Omental fat pad (tissue), 4 donors: ENCODE results near the gene LZTS3. TPM values are rescaled to one million over a fixed set of nuclear protein-coding genes. Genes with fewer than 3 reads are reported as not detected.

Source experiments
- ATAC-seq: fragments of 150-250 bp; one replicate; pipeline ENCODE4 v1.9.1; 2016; ENCODE audit warnings: mild to moderate bottlenecking, moderate library complexity; ENCODE audit not compliant: low FRiP score
- DNase-seq: peaks from one replicate; pipeline ENCODE4 v3.0.0-alpha.2; 2019; ENCODE audit warnings: low spot score
- CTCF ChIP-seq, 3 donors: fragments of 450-650 bp; IDR thresholded peaks; one replicate each; pipeline ENCODE4 v1.5.1; 2016 to 2017; ENCODE audit warnings: antibody characterized with exemption in 3 of 3, mild to moderate bottlenecking in 3 of 3, moderate library complexity in 2 of 3
- total RNA-seq, 4 donors: library from RNA; depleted of rRNA; stranded (reverse); fragments of >200 nt; gene quantifications; one replicate each; pipeline ENCODE4 v1.1.0, GENCODE V29; 2016

LZTS3 gene
- total RNA-seq, 4 donors from 2014 or later = 5.5 to 8.5 (median 8.0) TPM

- TF ChIP-seq CTCF (IDR thresholded peaks at IDR 0.05) = no peak
- ATAC-seq (peak; percentile 55), DNase-seq (no peak)
Measured at GRCh38 chr20:3146732-3147341, 26.5 kb downstream of the LZTS3 start.

- TF ChIP-seq CTCF (IDR thresholded peaks at IDR 0.05) = no peak
- ATAC-seq (no peak), DNase-seq (no peak)
Measured at GRCh38 chr20:3141757-3142156, 31.6 kb downstream of the LZTS3 start.

GRCh38 chr20:3137492-3137891, 35.9 kb downstream of the LZTS3 start:
- ATAC-seq (no peak), DNase-seq (no peak)
- no peak for TF ChIP-seq CTCF (IDR thresholded peaks at IDR 0.05)

GRCh38 chr20:3135507-3136070, 37.8 kb downstream of the LZTS3 start:
- no peak for DNase-seq
- TF ChIP-seq CTCF (IDR thresholded peaks at IDR 0.05) = no peak

GRCh38 chr20:3134151-3134550, 39.2 kb downstream of the LZTS3 start:
- no peak for TF ChIP-seq CTCF (IDR thresholded peaks at IDR 0.05)
- DNase-seq (no peak), ATAC-seq (no peak)

More at GRCh38 chr20:3135507-3136070, 37.8 kb downstream of the LZTS3 start:
- no peak for ATAC-seq

- ATAC-seq = no peak
- TF ChIP-seq CTCF (IDR thresholded peaks at IDR 0.05) = no peak
- no peak for DNase-seq
Measured at GRCh38 chr20:3133155-3133554, 40.2 kb downstream of the LZTS3 start.

- no peak for ATAC-seq
- no peak for TF ChIP-seq CTCF (IDR thresholded peaks at IDR 0.05)
Measured at GRCh38 chr20:3130051-3130600, 43.2 kb downstream of the LZTS3 start.

More at GRCh38 chr20:3130051-3130600, 43.2 kb downstream of the LZTS3 start:
- no peak for DNase-seq
